Measurements from ENCODE around the gene SRRM4. TPM values are rescaled to one million over a fixed set of nuclear protein-coding genes. Genes with fewer than 3 reads are reported as not detected.
"Not testable (repeated sequence)": the region's sequence is repeated elsewhere in the genome, so short reads cannot be mapped to it uniquely, and the experiment has no call there.

SRRM4 gene
- total RNA-seq, 1 donor from 2014 or later = not detected

DNA sequence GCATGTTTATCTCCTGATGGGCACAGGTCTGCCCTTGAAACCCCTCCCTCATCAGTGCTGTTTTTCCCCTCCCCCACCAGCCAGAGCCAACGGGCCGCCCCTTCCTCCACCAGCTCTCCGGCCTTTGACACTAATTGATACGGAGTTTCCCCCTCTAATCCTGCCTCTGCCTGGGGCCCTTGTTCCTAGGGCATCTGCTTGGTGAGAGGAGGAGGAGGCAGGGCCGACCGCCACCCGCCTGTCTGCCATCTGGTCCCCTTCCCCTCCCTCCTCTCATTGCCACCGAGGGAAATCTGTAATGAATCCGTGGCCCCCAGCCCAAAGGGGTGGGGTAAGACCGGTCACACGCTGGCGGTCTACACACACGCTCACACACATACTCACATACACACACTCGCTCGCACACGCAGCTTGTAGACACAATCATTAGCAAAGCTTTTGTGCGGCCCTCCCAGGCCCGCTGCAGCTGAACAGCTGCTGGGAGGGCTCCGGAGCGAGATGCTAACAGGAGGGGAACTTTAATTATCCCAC, 27.4 kb downstream of the SRRM4 start:
- DNase-seq (ENCODE audit: low read depth in 2 of 2) = no peak

DNA sequence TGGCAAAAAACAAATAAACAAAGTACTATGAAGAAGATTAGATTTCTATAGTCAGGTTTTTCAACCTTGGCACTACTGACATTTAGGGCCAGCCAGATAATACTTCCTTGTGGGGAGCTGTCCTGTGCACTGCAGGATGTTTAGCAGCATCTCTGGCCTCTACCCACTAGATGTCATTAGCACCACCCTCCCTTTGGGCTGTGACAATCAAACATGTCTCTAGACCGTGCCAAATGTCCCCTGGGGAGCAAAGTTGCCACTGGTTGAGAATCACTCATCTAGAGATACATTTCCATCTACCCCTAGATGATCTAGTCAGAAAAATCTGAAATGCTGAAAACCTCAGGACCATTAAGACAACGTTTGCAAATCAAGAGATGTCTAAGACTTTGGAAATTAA, 29.9 kb downstream of the SRRM4 start:
- no peak for DNase-seq (ENCODE audit: low read depth in 2 of 2)

DNA sequence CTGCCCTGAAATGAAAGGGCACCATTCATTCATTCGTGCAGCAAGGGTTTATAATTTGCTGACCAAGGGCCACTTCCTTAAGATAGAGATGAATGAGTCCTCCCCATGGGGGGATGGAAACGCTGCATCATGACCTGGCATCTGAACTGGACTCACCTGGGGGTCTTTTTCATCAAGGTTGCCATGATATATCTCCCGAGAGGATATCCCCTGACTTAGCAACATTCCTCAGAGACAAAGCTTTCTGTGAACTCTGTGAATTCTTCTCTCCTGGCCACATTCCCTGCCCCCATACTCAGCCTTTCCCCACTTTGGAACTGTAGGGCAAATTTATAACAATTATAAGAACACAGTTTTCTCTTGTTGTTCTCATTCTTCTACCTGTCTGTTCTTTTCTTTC, 30.8 kb downstream of the SRRM4 start:
- no peak for DNase-seq (ENCODE audit: low read depth in 2 of 2)

DNA sequence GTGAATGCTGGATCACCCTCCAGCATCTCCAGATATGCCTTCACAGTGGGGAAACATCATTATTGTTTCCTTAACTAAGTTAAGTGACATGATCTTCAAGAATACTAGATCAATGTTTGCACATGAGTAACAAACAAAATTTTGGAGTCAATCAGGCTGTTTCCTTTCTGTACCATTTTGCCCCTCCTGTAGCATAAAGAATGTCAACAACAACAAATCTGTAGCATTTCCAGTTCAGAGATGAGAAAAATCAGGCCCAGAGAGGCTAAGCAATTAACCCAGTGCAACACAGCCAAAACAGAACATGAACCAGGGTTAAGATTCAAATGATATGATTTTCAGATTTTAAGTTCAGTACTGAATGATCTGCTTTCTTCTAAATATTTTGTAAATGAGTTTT, 31.7 kb downstream of the SRRM4 start:
- DNase-seq (ENCODE audit: low read depth in 2 of 2) = no peak

DNA sequence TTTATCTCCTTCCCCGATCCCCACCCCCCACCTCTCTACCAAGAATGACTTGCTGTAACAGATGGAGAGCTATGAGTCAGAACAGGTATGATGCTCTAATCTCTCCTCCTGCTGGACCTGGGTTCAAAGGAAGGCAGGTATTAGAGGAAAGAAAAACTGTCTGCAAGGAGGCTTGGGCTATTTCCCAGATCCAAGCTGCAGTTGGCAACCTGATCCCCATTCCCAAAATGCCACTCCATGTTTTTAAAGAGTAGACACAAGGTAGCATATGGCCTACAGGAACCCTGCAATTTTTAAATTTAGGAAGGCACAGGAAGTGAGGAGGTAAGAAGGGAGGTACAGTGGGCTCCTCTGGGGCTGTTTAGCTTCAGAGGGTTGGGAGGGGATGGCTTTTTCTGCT, 33.0 kb downstream of the SRRM4 start:
- DNase-seq (ENCODE audit: low read depth in 2 of 2) = no peak

DNA sequence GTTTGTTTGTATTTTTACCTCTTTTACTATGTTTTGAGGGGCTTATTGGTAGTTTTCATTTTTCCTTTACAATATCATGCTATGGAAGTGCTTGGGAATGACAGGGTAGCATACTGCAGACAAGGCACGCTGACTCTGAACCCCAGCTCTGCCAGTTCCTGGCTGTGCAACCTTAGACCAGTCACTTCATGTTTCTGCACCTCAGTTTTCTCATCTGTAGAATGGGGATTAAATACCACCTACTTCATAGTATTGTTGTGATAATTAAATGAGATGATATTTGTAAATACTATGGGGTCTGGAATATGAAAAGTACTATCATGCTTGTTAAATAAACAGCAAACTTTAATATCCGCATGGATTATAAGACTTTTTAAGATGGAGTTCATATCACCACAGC, 35.4 kb downstream of the SRRM4 start:
- no peak for DNase-seq (ENCODE audit: low read depth in 2 of 2)

DNA sequence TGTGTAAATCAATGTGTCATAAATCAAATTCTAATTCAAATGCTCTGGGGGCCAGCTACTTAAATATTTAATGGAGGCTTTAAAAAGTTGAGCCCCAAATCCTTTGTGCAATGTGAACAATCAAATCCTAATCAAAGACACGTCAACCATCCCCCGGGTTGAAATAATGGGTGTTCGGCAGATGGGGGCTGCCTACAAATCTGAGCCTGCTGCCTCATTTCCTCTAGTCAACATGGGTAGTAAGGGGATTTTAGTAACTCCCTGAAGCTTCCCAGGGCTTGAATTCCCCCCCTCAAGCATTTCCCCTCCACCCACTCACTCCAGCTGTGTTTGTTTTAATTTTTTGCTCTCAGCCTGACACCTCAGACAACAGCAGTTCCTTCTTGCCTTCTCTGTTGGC, 37.8 kb downstream of the SRRM4 start:
- DNase-seq (ENCODE audit: low read depth in 2 of 2) = no peak

DNA sequence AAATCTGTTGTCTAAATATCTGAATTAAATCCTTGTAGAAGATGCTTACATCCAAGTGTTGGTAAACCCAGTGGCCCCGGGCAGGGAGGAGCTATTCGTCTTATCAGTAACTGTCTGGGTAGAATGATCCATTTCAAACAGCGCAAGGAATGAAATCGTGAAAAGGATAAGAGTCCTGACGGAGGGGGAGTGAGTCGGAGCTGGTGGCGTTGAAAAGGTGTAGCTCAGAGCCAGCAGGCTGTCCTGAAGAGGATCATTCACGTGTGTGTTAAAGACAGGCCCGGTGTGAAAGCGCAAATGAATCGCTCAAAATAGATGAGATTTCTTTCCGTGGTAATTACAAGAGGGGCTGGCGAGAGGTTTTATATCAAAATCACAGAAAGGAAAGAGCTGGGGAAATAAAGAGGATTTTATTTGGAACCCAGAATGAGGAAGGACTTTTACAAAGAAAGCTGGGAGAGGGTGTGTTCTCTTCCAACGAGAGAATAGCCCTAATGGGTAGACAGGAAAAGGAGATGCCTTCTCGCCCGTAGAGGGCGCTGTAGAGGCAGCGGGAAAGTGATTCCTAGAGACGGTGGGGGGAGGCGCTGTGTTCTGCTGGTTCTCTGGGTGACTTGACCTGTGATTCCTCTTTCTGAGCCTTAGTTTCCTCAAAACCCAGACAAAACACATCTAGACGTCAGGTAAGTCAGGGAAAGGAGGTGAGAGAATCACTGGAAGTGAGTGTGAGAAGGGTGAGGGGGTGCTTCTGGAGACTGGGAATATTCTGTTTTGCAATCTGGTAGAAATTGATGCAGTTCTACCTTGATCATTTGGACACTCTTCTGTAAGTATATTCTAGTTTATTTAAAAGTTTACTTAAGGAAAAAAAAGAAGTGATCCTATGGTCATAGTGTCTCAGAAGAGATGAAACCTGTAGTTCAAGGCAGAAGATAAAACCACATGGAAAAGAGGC, 39.3 kb downstream of the SRRM4 start:
- DNase-seq (ENCODE audit: low read depth in 2 of 2) = no peak

DNA sequence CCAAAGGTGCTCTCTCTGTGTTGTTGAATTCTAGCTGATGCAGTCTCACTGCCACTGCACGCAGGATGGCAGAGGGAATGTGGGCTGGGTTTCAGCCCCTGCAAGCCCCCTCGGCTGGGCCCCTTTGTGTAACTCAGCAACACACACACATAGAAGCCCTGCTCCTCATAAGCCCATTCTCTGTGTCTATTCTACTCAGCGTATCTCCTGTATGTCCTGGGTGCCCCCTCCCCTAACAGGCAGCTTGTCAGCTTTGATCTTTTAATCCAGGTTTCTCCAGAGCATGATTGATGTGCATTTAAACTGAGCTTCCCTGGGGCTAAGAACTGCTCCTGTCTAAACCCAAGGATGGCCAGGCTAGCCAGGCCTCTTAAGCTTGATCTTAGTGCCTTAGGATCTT, 43.0 kb downstream of the SRRM4 start:
- DNase-seq (ENCODE audit: low read depth in 2 of 2) = no peak

DNA sequence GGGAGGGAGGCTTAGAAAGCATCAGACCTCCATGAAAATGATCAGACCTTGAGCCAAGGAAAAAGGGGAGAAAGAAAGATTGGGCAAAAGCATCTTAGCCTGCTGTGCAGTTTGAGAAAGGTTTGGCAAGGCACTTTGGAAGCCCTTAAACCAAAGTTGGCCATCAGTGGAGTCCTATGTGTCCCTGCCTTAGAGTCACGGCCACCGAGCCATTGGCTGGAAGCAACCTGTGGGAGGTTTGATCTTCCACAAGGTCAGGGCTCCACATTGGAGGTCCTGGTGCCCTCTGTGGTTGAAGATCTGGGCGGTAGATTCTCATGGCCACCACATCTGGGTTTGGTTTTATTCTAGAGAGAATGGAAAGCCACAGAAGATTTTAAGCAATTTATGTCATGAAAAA, 44.4 kb downstream of the SRRM4 start:
- DNase-seq (ENCODE audit: low read depth in 2 of 2) = no peak

DNA sequence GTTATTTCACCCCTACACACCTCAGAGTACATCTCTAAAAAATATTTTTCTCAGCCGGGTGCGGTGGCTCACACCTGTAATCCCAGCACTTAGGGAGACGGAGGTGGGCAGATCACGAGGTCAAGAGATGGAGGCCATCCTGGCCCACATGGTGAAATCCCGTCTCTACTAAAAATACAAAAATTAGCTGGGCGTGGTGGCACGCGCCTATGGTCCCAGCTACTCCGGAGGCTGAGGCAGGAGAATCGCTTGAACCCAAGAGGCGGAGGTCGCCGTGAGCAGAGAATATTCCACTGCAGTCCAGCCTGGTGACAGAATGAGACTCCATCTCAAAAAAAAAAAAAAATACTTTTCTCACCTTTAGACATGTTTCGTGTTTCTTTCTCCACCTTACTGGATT, 52.0 kb downstream of the SRRM4 start:
- DNase-seq (ENCODE audit: low read depth in 2 of 2) = not testable (repeated sequence)

DNA sequence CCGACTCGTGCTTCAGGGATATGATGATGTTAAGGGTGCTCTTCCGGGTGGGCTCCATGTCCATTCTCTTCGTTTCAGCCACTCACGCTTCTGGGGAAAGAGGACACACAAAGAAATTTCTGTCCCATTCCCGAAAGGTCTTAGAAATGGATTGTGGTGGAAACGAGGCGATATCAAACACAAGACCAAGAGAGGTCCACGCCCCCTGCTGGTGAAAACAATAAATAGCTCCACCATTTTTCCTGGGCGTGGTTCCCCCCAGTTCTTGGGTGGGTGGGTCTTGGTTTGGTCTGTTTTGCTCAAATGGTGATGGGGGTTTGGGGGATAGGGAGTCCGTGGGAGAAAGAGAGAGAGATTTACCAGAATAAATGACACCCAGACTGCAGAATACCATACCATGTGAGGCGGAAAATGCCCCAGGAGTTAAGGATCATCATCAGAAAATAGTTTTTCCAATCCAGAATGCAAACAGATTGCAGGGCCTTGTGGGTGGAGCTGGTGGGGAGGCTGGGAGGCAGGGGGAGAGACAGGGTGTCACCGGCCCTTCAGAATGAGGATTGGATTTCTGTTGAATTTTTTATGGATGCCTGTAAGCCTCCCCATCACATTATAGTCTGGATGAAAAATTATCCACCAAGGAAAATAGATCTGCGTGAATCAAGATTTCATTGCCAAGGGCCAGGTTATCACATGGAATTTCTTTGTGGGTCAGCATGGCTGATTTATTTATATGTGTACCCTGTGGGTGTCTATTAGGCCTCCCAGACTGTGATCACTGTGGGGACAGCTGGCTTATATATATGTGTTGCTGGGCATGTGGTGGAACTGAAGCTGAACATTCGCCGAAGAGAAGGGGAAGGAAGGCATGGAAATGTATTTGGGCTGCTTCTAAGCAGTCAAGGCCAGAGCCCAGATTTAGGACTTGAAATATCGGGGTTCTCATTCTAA, 55.8 kb downstream of the SRRM4 start:
- DNase-seq (ENCODE audit: low read depth in 2 of 2) = peak in 1 of 2 donors; percentile 30

DNA sequence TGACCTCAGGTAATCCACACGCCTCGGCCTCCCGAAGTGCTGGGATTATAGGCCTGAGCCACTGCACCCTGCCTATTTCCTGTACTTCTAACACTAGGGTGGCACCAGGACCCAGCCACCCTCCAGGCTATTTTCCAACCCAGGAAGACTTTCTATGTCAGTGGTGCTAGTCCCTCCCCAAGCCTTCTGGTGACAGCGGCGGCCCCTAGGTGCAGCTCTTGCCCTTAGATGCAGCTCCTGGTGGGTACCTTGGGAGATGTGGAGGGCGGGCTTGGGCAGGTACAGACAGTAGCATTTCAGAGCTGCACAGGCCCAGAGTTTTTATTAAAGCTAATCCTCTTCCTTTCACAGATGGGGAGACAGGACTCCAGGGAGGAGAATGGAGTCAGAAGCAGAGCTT, 62.8 kb downstream of the SRRM4 start:
- DNase-seq (ENCODE audit: low read depth in 2 of 2) = no peak

DNA sequence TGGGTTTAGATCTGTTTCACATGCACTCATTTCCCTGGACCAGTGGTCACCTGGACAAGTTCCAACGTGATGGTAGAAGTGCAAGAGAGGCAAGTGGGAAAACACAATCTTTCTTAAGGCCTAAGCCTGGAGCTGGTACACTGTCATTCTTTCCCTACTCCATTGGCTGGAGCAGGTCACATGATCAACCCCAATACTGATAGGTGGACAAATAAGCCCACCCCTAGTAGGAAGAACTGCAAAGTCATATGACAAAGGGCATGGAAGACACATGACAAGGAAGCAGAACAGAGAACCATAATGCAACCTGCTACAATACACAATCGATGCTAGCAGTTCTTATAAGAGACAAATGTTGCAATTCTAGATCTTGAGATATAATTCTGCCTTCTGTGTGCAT, 66.3 kb downstream of the SRRM4 start:
- no peak for DNase-seq (ENCODE audit: low read depth in 2 of 2)

DNA sequence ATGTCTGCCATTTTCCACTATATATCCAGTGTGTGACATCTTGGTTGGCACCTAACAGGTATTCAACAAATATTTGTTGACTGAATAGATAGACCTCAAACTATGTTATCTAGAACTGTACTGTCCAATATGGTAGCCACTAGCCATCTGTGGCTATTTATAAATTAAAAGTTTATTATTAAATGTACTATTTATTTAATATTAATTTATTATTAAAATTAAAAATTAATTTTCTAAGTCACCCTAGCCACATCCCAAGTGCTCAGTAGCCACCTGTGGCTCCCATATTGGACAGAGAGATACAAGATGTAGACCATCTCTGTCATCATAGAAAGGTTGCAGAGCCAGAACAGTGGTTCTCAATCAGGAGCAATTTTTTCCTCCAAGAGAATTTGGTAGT, 69.3 kb downstream of the SRRM4 start:
- DNase-seq (ENCODE audit: low read depth in 2 of 2) = no peak

DNA sequence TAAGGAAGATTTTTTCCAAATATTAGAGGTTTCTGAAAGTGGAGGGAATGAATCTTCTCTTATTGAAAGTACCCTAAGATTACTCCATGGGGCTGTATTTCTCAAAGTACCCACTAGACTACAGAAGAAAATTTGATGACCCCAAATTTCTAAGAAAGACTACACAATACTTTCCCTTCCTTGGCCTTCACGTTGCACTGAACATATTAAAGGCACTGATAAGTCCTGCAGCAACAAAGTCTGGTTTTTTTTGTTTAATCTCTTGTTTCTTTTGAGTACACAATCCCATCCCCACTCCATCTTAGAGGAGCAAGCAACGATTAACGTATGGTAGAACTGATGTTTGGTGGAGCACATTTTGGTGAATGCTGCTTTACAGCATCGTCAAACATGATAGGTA, 70.1 kb downstream of the SRRM4 start:
- no peak for DNase-seq (ENCODE audit: low read depth in 2 of 2)

DNA sequence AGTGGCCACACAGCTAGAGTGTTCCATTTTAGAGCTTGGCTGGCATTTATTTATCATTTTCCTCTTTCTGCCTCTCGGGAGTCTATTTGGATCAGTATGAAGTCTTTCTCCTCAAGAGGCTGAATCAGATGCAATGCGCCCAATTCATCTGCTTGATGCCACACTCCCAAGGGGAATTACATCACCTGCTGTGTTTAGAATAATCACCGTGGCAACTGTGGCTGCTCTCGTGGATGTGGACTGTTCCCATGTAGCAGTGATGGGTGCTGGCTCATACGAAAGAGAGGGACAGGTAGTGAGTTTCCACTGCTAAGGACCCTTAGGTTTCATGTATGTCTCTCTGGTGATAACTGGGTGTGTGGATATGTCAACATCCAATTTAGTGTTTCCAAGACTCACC, 70.7 kb downstream of the SRRM4 start:
- no peak for DNase-seq (ENCODE audit: low read depth in 2 of 2)

DNA sequence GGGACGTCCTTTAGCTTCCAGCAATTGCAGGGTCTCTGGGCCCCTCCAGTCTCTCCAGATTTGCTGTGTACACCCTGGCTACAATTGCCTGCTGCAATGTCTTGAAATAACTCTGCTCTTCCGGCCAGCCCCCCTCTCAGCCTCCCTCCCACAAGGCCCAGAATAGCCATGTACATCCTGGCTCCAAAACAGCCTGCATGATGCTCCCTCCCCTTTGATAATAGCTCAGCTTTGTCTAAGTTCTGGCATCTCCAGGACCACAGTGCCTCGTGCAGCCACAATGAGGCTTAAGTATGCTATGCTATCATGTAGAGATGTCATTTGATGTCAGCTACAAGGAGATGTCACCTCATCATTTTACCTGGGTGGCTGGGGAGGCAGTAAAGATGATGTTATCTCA, 74.6 kb downstream of the SRRM4 start:
- DNase-seq (ENCODE audit: low read depth in 2 of 2) = no peak

DNA sequence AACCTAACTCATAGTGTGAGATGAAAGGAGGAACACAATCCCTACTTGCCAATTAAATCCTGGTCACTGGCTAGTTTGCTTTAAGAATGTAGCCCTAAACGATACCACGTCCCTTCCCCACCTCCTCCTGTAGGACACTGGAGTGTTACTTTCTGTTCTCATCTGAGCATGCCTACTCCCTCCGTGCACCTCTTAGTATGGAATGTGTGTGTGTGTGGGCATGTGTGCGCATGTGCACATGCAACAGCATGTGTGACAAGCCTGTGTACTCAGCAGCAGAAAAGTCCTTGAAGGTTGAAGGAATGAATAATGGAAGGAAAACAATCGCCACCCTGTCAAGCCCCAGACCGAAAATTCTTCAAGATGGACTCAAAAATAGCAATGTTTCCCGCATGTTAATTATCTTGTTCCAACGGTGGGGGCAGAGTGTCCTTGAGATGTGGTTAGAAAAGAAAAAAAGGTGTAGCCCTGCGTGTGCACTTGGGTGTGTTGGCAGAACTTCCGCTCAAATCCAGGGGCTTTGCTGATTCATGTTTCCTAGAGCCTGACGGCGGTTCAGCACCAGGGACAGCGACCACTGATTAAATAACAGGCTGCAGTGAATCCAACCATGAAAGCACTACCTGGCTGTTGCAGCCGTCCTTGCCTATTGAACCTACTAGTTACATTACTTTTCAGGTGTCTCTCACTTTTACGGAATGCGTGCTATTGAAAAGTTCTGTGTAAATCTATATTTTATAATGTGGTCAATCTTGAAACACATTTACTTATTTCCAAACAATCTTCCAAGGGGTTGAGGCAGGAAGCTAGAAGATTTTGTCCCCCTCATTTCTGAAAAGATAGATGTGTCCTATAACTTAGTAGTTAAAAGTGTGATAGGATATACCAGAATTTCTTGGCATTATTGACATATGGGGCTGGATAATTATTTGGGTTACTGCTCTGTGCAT, 79.8 kb downstream of the SRRM4 start:
- DNase-seq (ENCODE audit: low read depth in 2 of 2) = peak; percentile 33 to 57

DNA sequence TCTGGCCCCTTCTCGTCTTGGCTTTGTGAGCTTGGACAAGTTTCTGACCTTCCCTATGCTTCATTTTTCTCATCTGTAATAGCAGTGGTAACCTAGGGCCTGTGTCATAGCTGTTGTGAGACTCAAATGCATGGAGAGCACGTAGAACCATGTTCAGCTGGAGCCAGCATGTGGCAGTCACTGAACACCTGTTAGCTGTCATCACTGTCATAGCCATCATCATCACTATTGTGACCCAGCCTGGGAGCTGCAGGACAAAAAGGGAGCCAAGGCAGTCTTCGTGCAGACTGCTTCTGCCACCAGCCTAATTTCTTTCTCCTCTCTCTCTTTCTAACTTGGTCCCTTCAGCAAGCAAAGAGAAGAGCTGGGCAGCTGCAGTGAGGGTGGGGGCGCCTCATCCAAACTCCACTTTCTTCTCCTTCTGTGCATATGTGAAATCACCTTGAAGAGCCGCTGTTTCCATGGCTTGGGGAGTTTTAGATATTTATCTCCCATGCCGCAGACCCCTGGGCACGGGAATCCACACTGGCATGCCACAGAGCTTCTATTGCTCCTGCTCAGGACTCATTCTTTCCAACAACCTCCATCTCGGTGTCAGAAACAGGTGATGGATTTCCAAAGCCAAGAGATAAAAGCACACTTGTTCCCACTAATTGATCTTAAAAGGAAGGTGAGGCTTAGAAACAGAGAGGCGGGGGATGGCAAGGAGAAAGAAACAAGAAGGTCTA, 87.0 kb downstream of the SRRM4 start:
- DNase-seq (ENCODE audit: low read depth in 2 of 2) = no peak

Measured in dermis microvascular lymphatic vessel endothelial cell (primary cell).